ENCODE data around the gene DUSP16.

Gene DUSP16

DNA sequence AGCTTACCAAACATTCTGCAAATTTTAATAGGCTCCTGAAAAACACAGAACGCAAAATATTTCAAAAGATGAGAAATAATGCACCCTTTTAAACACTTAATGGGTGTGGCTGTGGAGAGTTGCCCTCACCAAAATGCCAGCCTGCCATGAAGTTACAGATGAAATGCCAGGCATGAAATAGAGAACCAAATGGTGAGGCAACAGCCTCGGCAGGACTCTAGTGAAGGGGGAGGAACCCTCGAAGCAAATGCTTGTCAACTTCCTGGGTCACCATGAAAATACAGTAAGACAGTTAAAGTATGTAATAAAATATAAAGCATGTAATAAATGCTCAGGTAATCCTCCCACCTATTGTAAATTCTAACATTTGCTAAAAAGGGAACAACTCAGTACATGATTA is 24.1 kb downstream of the DUSP16 start:
- no peak for DNase-seq (ENCODE audit: extremely low spot score)
- ChIA-PET CTCF (no interaction called here), POLR2A (no interaction called here)
- no peak for TF ChIP-seq FOXK2 (IDR thresholded peaks at IDR 0.05)
- no peak for TF ChIP-seq BHLHE40 (IDR thresholded peaks at IDR 0.05; ENCODE audit: borderline replicate concordance)
- no peak for TF ChIP-seq TARDBP (IDR thresholded peaks at IDR 0.05)
- no peak for TF ChIP-seq ZNF384 (IDR thresholded peaks at IDR 0.05)
- TF ChIP-seq ARNT (IDR thresholded peaks at IDR 0.05), result no peak
- no peak for TF ChIP-seq L3MBTL2 (conservative IDR thresholded peaks at IDR 0.05)
- no peak for TF ChIP-seq NFRKB (IDR thresholded peaks at IDR 0.05)

GRCh38 chr12:12537421-12537820 is 25.2 kb downstream of the DUSP16 start:
- DNase-seq (ENCODE audit: extremely low spot score), result no peak
- ChIA-PET CTCF (no interaction called here), POLR2A (no interaction called here)
- TF ChIP-seq CTBP1 (IDR thresholded peaks at IDR 0.05; ENCODE audit: borderline replicate concordance) (no peak), SP1 (IDR thresholded peaks at IDR 0.05) (no peak), SUZ12 (IDR thresholded peaks at IDR 0.05) (no peak), TARDBP (IDR thresholded peaks at IDR 0.05) (no peak), NFRKB (IDR thresholded peaks at IDR 0.05) (no peak), FOXA1 (IDR thresholded peaks at IDR 0.05) (no peak), HDGF (IDR thresholded peaks at IDR 0.05; ENCODE audit: borderline replicate concordance) (no peak), FOXK2 (IDR thresholded peaks at IDR 0.05) (no peak), ARNT (IDR thresholded peaks at IDR 0.05) (no peak)
- TF ChIP-seq, protein P1, sequence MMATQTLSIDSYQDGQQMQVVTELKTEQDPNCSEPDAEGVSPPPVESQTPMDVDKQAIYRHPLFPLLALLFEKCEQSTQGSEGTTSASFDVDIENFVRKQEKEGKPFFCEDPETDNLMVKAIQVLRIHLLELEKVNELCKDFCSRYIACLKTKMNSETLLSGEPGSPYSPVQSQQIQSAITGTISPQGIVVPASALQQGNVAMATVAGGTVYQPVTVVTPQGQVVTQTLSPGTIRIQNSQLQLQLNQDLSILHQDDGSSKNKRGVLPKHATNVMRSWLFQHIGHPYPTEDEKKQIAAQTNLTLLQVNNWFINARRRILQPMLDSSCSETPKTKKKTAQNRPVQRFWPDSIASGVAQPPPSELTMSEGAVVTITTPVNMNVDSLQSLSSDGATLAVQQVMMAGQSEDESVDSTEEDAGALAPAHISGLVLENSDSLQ (IDR thresholded peaks at IDR 0.05), result no peak

- ChIA-PET POLR2A (no interaction called here), CTCF (no interaction called here)
- DNase-seq (ENCODE audit: extremely low spot score), result no peak
- TF ChIP-seq FOXA1 (IDR thresholded peaks at IDR 0.05), result no peak
- no peak for TF ChIP-seq FOXK2 (IDR thresholded peaks at IDR 0.05)
- TF ChIP-seq BHLHE40 (IDR thresholded peaks at IDR 0.05; ENCODE audit: borderline replicate concordance), result no peak
- no peak for TF ChIP-seq HDGF (IDR thresholded peaks at IDR 0.05; ENCODE audit: borderline replicate concordance)
- TF ChIP-seq SP1 (IDR thresholded peaks at IDR 0.05), result no peak
- no peak for TF ChIP-seq LEF1 (IDR thresholded peaks at IDR 0.05; ENCODE audit: borderline replicate concordance)
- no peak for TF ChIP-seq ELF4 (IDR thresholded peaks at IDR 0.05)
- TF ChIP-seq TARDBP (IDR thresholded peaks at IDR 0.05), result no peak
- TF ChIP-seq L3MBTL2 (conservative IDR thresholded peaks at IDR 0.05), result no peak
- TF ChIP-seq, protein P1 (IDR thresholded peaks at IDR 0.05), result no peak
- no peak for TF ChIP-seq CTBP1 (IDR thresholded peaks at IDR 0.05; ENCODE audit: borderline replicate concordance)
- no peak for TF ChIP-seq ZNF384 (IDR thresholded peaks at IDR 0.05)
Measured at GRCh38 chr12:12534975-12535374, 27.7 kb downstream of the DUSP16 start.

- TF ChIP-seq SP1 (IDR thresholded peaks at IDR 0.05), result no peak
- no peak for TF ChIP-seq ZNF384 (IDR thresholded peaks at IDR 0.05)
- TF ChIP-seq ARNT (IDR thresholded peaks at IDR 0.05), result no peak
- TF ChIP-seq LEF1 (IDR thresholded peaks at IDR 0.05; ENCODE audit: borderline replicate concordance), result no peak
- no peak for TF ChIP-seq FOXA1 (IDR thresholded peaks at IDR 0.05)
- TF ChIP-seq BHLHE40 (IDR thresholded peaks at IDR 0.05; ENCODE audit: borderline replicate concordance), result no peak
- no peak for TF ChIP-seq L3MBTL2 (conservative IDR thresholded peaks at IDR 0.05)
- no peak for TF ChIP-seq FOXM1 (IDR thresholded peaks at IDR 0.05; ENCODE audit: borderline replicate concordance)
- TF ChIP-seq NFRKB (IDR thresholded peaks at IDR 0.05), result no peak
- TF ChIP-seq, protein P1 (IDR thresholded peaks at IDR 0.05), result no peak
- no peak for TF ChIP-seq FOXK2 (IDR thresholded peaks at IDR 0.05)
- TF ChIP-seq HDGF (IDR thresholded peaks at IDR 0.05; ENCODE audit: borderline replicate concordance), result no peak
- no peak for TF ChIP-seq ELF4 (IDR thresholded peaks at IDR 0.05)
- no peak for TF ChIP-seq CTBP1 (IDR thresholded peaks at IDR 0.05; ENCODE audit: borderline replicate concordance)
- no peak for TF ChIP-seq SUZ12 (IDR thresholded peaks at IDR 0.05)
- peak; percentile 11 for DNase-seq (ENCODE audit: extremely low spot score)
- POLR2A ChIA-PET, result no interaction called here
- CTCF ChIA-PET, result interaction anchor here (0.7 to 1.0 kb wide), 3 partner anchors 14 to 149 kb away, joined by 3 to 4 read pairs (median 3); no protein-coding TSS in a partner anchor
Measured at GRCh38 chr12:12534166-12534866, 28.3 kb downstream of the DUSP16 start.

DNA sequence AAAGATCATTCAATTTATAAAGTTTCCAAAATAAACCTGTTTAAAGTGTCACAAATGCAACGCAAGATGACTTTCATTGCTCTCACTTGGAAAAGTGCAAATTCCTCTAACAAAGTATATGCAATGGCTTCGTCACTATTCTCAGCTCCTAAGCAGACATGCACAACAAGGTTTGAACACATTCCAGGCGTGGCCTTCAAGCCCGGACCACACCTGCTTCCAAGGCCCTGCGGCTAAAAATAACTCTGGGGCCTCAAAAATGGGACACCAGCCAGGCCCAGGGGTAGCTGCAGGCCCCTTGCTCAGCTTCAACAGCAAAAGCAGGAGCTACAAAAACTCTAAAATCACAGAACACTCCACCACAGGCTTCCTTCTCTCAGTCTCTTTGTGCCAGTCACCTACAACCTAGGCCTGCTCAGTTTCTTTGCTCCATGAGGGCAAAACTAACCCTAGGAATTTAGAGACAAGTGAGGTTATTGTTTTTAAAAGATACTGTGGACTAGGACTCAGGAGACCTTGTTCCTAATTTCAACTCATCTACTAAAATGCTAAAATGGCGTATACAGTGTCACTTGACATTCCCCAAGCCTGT is 29.3 kb downstream of the DUSP16 start:
- POLR2A ChIA-PET, result no interaction called here
- DNase-seq (ENCODE audit: extremely low spot score), result no peak
- TF ChIP-seq HDGF (IDR thresholded peaks at IDR 0.05; ENCODE audit: borderline replicate concordance), result no peak
- no peak for TF ChIP-seq FOXM1 (IDR thresholded peaks at IDR 0.05; ENCODE audit: borderline replicate concordance)
- no peak for TF ChIP-seq LEF1 (IDR thresholded peaks at IDR 0.05; ENCODE audit: borderline replicate concordance)
- no peak for TF ChIP-seq BHLHE40 (IDR thresholded peaks at IDR 0.05; ENCODE audit: borderline replicate concordance)
- no peak for TF ChIP-seq SUZ12 (IDR thresholded peaks at IDR 0.05)
- TF ChIP-seq NFRKB (IDR thresholded peaks at IDR 0.05), result no peak
- TF ChIP-seq TARDBP (IDR thresholded peaks at IDR 0.05), result no peak
- no peak for TF ChIP-seq ARNT (IDR thresholded peaks at IDR 0.05)
- no peak for TF ChIP-seq ZNF384 (IDR thresholded peaks at IDR 0.05)
- TF ChIP-seq SP1 (IDR thresholded peaks at IDR 0.05), result no peak
- CTCF ChIA-PET, result interaction anchor here (0.7 to 1.0 kb wide), 2 partner anchors 22 to 139 kb away, joined by 3 read pairs; no protein-coding TSS in a partner anchor

DNA sequence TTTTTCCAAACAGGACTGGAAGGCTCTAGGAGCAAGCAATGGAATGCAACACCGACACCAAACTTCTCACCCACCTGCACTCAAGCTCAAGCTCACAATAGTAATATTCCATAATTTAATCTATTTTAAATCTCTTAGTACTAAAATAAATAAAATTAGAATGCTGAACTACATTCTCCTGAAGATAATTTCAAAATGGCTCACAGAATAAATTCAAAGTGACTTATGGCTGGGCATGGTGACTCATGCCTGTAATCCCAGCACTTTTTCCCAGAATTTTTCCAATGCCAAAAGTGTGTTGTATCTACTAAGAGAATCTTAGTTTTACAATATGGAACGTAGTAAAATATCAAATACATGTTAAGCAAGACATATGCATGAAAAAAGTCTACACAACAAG is 31.5 kb downstream of the DUSP16 start:
- ChIA-PET POLR2A (no interaction called here), CTCF (no interaction called here)
- no peak for DNase-seq (ENCODE audit: extremely low spot score)
- no peak for TF ChIP-seq FOXA1 (IDR thresholded peaks at IDR 0.05)
- TF ChIP-seq SP1 (IDR thresholded peaks at IDR 0.05), result no peak
- TF ChIP-seq FOXM1 (IDR thresholded peaks at IDR 0.05; ENCODE audit: borderline replicate concordance), result no peak
- no peak for TF ChIP-seq LEF1 (IDR thresholded peaks at IDR 0.05; ENCODE audit: borderline replicate concordance)
- no peak for TF ChIP-seq ELF4 (IDR thresholded peaks at IDR 0.05)
- no peak for TF ChIP-seq SUZ12 (IDR thresholded peaks at IDR 0.05)
- TF ChIP-seq ZNF384 (IDR thresholded peaks at IDR 0.05), result no peak
- TF ChIP-seq FOXK2 (IDR thresholded peaks at IDR 0.05), result no peak
- TF ChIP-seq HDGF (IDR thresholded peaks at IDR 0.05; ENCODE audit: borderline replicate concordance), result no peak
- TF ChIP-seq CTBP1 (IDR thresholded peaks at IDR 0.05; ENCODE audit: borderline replicate concordance), result no peak
- no peak for TF ChIP-seq BHLHE40 (IDR thresholded peaks at IDR 0.05; ENCODE audit: borderline replicate concordance)
- no peak for TF ChIP-seq L3MBTL2 (conservative IDR thresholded peaks at IDR 0.05)
- no peak for TF ChIP-seq NFRKB (IDR thresholded peaks at IDR 0.05)
- no peak for TF ChIP-seq ARNT (IDR thresholded peaks at IDR 0.05)
- TF ChIP-seq TARDBP (IDR thresholded peaks at IDR 0.05), result no peak
- TF ChIP-seq, protein P1 (IDR thresholded peaks at IDR 0.05), result no peak

All from HEK293T (cell line).